Stimulated activated CD8-positive, alpha-beta memory T cell treated with anti-CD3 and anti-CD28 coated beads, Interleukin-4, amount 100 ng/mL, for 1 hour (primary cell): Measurements from ENCODE around the gene ZNF740.
"Not testable (repeated sequence)": the region's sequence is repeated elsewhere in the genome, so short reads cannot be mapped to it uniquely, and the experiment has no call there.

Experiments used
- DNase-seq, 2 donors: peaks; one replicate each; pipeline ENCODE4 v3.0.0-alpha.2; 2020; ENCODE audit warnings: low read depth in 2 of 2, low spot score in 1 of 2

Gene ZNF740

DNA sequence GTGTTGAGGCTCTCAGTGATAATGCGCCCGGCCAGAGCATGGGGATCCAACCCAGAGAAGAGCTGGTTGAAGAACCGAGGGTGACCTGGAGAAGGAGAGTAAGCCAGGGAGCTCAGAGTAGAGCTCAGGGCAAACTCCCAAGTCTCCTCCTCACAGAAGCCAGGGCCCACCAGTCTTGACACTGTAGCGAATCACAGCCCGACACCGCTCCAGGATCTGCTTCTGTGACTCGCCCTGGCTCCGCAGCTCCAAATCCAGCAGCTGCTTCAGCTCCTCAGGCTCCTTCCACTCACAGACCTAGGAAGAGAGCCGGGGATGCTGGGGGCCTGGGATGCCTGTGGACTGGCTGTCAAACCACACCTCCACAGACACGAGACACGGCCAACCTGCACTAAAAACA, 8.2 kb upstream of the ZNF740 start:
- DNase-seq, result no peak

DNA sequence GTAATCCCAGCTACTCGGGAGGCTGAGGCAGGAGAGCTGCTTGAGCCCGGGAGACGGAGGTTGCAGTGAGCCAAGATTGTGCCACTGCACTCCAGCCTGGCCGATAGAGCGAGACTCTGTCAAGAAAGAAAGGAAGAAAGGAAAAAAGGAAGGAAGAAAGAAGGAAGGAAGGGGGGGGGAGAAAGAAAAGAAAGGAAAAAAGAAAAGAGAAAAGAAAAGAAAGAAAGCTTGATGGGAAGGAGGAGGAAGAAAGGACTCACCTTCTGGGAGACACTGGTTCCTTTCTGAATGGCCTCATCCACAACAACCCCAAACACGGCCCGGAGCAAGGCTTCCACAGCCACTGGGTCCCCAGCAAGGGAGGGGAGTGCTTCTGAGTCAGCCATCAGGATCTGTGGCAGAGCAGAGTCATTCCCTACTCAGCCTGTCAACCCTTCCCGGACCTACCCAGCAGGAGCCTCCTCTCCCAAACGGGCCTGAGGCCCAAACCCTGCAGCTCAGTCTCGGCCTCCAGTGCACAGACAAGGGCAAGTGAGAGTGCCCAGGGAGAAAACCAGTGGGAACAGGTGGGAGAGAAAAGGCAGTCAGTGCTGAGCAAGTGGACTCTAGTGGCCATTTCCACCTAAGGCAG, 7.3 kb upstream of the ZNF740 start:
- no peak for DNase-seq

DNA sequence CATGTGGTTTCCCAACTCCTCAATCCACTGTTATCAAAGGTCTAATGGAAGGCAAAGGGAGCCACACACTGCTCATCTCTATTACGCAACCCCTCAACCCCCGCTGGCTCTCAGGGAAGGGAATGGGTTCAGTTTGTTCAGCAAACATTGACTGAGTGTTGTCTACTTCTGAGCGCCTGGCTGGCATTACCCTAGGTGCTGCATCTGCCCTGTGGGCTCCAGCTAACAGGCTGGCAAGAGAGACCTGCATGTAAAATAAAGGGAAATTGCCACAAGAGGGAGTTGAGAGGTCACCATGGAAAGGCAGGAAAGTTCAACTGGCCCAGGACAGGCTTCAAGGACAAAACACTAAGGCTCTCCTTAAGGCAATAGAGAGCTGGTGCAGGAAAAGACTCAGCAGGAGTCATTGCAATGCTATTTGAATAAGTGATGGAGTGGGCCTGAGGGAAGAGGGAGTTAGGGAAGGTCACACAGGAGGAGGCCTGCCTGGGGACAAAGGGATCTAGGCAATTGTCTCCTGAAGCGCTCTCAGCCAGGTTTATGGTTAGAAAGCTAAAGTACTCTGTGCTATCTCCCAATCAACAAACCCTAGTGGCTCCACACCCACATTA, 5.5 kb upstream of the ZNF740 start:
- no peak for DNase-seq

DNA sequence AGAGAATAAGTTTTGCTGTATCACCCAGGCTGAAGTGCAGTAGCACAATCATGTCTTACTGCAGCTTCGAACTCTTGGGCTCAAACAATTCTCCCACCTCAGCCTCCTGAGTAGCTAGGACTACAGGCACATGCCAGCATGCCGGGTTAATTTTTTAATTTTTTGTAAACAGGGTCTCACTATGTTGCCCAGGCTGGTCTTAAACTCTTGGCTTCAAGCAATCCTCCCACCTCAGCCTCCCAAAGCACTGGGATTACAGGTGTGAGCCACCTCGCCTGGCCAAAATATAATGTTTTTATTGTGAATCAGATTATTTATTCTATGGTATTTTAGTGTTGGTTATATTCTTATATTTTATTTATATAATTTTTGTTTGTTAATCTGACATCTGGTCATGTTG, 3.8 kb upstream of the ZNF740 start:
- no peak for DNase-seq

DNA sequence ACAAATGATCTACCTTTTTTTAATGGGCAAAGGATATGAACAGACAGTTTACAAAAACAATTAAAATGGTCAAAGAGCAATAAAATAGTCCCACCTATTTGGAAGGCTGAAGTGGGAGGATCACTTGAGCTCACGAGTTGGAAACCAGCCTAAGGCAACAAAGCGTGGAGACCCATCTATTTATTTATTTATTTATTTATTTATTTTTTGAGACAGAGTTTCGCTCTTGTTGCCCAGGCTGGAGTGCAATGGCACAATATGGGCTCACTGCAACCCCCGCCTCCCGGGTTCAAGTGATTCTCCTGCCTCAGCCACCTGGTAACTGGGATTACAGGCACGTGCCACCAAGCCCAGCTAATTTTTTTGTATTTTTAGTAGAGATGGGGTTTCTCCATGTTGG, 3.1 kb upstream of the ZNF740 start:
- not testable (repeated sequence) for DNase-seq

DNA sequence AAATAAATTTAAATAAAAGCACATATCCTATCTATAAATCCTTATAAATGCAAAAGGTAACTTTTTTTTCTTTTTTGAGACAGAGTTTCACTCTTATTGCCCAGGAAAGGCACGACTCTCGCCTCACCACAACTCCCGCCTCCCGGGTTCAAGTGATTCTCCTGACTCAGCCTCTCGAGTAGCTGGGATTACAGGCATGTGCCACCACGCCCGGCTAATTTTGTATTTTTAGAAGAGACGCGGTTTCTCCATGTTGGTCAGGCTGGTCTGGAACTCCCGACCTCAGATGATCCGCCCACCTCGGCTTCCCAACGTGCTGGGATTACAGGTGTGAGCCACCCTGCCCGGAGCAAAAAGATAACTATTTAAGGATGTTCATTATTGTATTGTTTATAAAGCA, 1.7 kb upstream of the ZNF740 start:
- not testable (repeated sequence) for DNase-seq

DNA sequence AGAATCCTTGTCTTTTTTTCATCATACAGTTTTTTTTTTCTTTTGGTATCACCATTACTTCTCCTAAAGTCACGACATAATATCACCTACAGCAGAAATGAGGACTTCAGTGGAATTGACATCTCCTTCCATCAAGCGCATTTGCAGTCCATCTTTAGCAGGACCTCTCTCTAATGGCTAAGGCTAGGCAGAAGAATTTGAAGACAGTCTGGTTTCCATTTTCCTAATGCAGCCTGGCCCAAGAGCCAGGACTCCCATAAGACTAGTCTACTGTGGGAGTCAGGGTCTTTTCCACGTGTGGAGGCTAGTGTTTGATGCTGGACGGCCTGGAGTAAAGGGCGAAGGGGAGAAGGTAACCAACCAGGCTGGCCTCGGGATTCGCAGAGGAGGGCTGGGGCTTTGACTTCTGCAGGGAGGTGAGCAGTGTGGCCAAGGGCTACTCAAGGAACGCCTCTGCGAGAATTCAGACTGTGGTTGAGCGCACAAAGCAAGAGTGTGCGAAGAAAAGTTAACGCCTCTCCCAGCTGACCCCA, 769 bp upstream of the ZNF740 start:
- no peak for DNase-seq

DNA sequence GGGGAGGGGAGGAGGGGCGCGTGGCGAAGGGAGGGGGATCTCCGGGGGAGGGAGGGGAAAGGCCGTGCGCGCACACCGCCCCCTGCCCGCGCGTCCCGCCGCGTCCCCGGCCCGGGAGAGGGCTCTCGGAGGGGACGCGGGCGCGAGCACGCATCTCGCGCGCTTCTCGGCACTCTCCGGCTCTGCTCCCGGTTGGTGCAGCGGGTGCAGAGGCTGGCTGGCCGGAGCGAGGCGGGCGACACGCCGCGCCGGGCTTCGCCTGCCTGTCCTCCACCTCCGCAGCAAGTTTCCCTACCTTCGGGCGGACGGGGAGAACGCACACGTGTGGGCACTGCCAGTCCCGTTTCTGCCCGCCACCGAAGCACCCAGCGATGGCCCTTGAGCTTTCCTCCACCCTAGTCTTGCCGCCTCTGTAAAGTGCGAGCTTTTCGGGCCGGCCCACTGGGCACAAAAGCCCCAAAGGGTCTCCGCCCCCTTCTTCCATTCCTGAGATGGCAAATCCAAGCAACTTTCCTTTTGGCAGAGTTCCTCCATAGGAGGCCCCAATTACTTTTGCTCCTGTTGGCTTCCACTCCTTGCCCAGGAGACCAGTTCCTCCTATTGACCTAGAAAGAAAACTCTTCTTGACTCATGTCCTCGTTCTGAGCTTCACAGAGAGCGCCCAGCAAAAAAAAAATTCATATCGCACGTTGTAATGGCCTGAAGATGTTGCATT, 566 bp downstream of the ZNF740 start:
- DNase-seq, result peak in 1 of 2 donors; percentile 50

DNA sequence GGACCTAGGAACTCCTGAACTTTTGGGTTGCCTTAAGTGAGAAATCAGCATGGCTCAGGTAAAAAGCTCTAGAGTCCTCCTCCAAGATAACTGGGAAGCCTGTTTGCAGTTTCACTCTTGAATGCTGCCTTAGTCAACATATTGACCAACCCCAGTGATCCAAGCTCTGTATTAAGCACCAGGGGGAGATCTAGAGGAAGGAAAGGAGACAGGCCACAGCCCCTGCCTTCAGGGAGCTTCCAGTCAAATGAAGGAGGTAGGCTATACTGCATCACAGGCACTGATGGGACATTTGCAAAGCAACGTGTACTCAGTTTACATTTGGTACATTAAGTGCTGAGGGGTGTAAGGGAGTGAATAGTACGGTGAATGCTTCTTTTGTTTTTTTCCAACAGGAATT, 1.4 kb downstream of the ZNF740 start:
- no peak for DNase-seq

DNA sequence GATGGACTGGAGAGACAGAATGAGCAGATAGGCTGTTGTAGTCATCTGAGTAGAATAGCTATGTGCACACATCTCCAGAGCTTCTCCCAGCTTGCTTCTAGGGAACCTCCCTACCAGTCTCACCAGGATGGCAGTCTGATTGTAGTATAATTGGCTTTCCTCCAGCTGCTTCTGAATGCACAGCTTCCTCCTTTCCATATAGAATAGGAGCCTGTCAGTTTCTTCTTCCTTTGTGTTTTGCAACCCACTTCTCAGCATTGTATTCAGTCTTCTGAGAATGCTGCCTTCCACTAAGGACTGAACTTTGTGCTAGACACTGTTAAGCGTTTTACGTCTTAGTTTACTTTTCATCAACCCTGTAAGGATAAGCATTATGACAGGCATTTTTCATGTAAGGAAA, 2.4 kb downstream of the ZNF740 start:
- DNase-seq, result no peak

DNA sequence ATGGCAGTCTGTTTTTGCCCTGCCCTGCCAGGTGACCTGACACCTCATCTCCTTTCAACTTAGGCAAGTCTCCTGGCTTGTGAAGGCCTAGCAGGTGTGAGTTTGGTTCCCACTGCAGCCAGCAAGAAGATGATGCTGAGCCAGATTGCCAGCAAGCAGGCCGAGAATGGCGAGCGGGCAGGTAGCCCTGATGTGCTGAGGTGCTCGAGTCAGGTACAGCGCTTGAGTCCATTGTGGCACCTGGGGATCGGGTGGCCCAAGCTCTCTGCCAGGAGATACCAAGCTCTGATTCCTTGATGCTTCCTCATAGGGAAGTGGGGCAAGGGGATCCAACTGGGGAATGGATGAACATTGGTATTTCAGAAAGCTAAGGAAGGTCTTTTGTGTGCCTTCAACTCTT, 4.3 kb downstream of the ZNF740 start:
- no peak for DNase-seq

DNA sequence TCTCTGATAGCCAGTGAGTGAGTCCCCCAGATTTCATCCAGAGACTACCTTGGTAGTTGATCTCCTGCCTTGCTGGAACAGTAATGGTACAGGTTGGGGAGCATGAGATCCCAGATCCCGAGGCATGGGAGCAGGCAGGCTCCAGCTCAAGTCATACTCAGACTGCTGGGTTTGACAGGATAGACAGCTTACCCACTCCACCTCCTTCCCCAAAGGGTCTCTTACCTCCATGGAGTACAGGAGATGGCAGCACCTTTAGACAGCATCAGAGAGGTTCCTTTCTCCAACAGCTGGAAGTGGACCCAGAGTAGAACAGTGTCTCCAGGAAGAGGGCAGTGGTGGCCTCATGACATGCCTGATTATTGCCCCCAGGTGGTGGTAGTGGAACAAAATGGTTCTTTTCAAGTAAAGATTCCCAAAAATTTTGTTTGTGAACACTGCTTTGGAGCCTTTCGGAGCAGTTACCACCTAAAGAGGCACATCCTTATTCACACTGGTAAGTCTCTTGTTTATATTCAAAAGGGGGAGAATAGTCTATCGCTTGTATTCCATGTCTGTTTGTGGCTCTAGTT, 5.1 kb downstream of the ZNF740 start:
- no peak for DNase-seq

DNA sequence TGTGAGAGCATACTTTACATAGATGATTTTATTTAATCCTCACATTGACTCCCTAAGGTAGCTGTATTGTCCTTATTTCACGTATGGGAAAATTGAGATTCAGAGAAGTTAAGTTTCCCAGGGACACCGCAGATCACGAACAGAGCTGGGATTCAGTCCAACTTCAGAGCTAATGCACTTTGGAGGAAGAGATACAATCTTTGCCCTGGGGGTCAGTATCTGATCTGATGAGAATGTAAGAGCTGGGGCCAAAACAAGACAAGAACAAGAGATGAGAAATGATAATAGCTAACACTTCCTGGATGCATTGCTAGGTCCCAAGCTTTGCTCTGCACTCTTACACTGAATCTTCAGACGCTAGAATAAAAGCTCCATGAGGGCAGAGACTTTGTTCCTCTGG, 6.2 kb downstream of the ZNF740 start:
- DNase-seq, result no peak

DNA sequence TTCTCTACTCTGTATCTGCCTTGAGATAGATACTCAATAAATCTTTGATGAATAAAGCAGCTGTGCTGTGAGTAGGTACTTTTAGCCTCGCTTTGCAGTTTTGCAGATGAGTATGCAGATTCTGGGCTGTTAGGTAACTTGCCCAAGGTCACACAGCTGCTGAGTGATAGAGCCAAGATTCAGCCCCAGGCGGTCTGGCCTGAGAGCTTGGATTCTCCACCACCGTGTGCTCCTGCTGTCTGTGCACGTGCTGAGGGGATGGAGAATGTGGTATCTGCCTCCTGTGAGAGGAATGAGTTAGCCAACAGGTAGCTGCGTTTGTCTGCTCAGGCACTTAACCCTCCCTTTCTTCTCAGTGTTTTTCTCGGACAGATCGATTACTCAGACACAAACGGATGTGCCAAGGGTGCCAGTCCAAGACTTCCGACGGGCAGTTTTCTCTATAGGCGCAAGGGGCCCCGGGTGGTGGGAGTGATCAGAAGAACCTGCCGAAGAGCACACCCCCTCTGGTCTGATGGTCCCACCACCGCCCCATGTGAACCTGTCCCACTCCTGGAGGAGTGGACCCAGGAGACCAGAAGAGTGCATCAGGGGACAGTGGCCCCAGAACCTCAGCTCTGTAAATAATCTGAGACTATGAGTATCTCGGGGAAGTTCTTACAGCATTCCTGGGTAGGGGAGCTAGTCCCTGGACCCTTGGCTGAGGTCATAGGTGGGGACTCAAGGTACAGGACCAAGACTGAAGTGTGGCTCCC, 6.8 kb downstream of the ZNF740 start:
- no peak for DNase-seq

DNA sequence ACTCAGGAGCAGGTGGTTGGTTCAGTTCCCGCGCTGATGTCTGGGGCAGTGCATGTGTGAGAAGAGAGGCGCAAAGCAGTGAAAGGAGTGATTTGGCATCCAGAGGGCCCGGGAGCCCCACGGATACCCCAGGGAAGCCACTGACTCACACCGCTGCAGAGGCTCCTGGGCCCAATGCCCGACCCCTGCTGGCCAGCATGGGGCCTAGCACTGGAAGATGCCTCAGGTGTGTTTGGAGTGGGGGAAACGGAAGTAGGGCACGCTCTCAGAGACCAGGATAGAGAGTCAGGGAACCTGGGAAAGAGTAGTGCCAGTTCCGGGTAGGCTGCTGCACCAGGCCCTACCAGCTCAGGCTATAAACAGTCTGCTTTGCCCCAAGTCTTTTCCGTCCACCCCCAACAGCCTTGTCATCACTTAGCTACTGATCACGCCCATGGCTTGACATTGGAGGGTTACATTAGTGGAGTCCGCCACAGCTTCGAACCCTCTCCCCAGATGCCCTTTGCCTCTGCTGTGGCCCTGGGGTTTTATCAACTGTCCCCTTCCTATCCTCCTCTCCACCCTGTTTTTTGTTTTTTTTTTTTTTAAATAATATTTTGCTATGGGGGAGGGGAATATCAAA, 9.7 kb downstream of the ZNF740 start:
- no peak for DNase-seq

DNA sequence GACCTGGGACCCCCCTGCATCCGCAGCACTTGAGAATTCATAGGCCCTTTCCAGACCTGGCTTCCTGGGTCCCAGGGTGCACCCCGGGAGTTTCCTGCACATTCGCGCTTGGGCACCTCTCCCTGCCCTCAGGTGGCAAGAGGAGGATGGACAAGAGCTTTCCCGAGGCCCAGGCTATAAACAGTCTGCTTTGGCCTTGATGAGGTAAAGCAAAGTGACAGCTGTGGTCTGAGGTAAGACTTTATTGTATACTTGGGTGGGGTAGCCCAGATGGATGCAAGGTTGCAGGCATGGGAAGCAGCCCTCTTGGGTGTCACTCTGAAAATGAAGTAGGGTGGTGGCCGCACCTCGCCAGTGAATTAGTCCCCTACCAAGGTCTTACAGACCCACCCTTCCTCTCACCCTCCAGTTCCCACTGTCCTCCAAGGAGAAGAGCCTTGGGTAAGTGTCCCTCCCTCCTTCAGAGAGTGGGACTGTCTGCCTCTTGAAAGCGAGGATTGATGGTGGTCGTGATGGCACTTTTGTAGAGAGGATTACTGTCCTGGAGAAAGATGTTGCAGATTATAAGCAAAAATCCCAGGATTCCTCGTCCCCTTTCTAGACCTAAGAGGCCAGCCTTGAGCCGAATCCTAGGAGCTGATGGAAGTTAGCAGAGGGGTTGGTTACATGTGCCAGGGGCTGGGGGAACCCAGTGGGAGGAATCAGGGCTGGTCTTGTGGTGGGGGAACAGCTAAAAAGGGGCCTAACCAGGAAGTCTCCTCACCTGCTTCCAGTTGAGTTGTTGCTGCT, 10.8 kb downstream of the ZNF740 start:
- DNase-seq, result no peak

DNA sequence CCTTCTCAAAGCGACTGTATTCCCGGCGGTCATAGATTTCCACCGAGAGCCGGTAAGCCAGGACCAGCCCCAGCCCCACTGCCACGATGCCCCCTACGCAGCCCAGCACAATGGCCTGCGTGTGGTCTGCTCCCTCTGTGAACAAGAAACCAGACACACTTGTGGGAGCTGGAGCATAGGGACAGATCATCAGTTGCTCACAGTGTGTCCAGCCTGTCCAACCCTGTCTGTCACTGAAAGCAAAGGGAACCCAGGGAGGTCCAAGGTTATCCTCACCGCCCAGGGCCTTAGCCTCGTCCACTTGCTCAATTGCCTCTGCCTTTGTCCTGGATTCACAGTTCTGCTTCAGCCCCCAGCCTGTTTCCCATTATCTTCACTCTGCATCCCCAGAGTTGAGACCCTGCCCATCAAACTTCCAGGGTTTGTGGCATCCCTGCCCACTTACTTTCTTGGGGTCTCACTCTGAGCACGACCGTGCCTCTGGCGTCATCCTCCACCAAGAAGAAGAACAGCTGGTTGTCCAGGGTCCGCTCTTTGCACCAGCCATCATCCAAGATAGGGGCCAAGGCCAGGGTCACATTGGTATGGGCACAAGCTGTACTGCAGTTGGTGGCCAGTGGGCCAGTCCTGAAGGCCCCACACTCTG, 11.5 kb downstream of the ZNF740 start:
- DNase-seq, result no peak

DNA sequence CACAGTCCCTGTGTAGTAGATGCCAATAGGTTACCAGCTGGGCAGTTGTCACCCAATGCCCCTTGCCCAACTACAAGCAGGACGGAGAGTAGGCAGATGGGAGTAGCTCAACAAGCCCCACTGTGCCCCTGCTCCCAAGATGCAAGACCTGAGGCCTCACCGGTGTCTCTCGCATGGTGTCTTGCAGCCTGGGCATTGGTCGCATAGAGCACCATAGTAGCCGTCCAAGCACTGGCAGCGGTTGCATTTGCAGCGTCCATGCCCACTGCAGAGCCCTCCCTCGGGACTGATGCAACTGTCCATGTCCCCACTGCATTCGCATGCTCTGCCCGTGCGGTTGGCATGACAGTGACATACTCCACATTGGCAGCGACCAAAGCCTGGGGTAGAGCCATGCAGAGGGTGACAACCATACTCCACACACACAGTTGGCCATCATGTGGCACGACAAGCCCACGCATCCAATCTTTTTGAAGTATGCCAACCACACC, 12.1 kb downstream of the ZNF740 start:
- DNase-seq, result no peak

DNA sequence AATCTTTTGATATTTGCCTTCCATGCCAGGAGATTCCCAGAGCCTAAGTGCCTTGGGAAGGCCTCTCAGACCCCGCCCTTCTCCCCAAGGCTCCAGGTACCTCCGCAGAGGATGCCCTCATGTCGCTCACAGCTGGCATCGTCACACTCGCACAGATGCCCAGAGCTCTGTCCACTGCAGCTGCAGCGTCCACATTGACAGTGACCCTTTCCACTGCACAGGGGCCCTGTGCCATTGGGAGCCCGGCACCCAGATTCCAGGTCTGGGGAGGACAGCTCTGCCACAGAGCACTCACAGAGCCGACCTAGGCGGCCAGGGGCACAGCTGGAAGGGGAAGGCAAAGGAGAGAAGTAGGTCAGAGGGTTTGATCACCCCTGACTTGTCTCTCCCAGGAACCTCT, 12.5 kb downstream of the ZNF740 start:
- DNase-seq, result no peak
